Measurements from ENCODE around the gene DACT3. TPM values are rescaled to one million over a fixed set of nuclear protein-coding genes. Genes with fewer than 3 reads are reported as not detected.

Gene DACT3
- total RNA-seq, 1 donor from 2014 or later = 55.1 TPM

DNA sequence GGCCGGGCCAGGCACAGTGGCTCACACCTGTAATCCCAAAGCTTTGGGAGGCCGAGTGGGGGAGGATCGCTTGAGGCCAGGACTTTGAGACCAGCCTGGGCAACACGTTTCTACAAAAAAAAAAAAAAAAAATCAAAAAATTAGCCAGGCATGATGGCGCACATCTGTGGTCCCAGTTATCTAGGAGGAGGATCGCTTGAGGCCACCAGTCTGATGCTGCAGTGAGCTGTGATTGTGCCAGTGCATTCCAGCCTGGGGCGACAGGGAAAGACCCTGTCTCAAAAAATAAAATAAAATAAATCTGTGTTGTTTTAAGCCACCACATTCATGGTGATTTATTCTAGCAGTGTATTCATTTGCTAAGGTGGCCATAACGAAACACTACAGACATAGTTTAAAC is 4.1 kb upstream of the DACT3 start:
- H3K4me3 Mint-ChIP-seq (ENCODE audit: unreplicated experiment) = no peak overlapping the region
- no peaks in the 10 kb centered on the region for H3K36me3 Mint-ChIP-seq (ENCODE audit: unreplicated experiment)
- peaks cover 2% of the 10 kb centered on the region for H3K9me3 Mint-ChIP-seq (ENCODE audit: unreplicated experiment)
- peaks cover 2% of the 10 kb centered on the region for H3K27me3 Mint-ChIP-seq (ENCODE audit: unreplicated experiment)
- TF ChIP-seq, protein P1, sequence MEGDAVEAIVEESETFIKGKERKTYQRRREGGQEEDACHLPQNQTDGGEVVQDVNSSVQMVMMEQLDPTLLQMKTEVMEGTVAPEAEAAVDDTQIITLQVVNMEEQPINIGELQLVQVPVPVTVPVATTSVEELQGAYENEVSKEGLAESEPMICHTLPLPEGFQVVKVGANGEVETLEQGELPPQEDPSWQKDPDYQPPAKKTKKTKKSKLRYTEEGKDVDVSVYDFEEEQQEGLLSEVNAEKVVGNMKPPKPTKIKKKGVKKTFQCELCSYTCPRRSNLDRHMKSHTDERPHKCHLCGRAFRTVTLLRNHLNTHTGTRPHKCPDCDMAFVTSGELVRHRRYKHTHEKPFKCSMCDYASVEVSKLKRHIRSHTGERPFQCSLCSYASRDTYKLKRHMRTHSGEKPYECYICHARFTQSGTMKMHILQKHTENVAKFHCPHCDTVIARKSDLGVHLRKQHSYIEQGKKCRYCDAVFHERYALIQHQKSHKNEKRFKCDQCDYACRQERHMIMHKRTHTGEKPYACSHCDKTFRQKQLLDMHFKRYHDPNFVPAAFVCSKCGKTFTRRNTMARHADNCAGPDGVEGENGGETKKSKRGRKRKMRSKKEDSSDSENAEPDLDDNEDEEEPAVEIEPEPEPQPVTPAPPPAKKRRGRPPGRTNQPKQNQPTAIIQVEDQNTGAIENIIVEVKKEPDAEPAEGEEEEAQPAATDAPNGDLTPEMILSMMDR (IDR thresholded peaks at IDR 0.05; ENCODE audit: partially characterized antibody, unreplicated experiment) = no peak
- no peak overlapping the region for H3K27ac Mint-ChIP-seq (ENCODE audit: unreplicated experiment)
- peaks cover 5% of the 10 kb centered on the region for H3K4me1 Mint-ChIP-seq (ENCODE audit: low read depth, unreplicated experiment)
- DNase-seq = no peak

DNA sequence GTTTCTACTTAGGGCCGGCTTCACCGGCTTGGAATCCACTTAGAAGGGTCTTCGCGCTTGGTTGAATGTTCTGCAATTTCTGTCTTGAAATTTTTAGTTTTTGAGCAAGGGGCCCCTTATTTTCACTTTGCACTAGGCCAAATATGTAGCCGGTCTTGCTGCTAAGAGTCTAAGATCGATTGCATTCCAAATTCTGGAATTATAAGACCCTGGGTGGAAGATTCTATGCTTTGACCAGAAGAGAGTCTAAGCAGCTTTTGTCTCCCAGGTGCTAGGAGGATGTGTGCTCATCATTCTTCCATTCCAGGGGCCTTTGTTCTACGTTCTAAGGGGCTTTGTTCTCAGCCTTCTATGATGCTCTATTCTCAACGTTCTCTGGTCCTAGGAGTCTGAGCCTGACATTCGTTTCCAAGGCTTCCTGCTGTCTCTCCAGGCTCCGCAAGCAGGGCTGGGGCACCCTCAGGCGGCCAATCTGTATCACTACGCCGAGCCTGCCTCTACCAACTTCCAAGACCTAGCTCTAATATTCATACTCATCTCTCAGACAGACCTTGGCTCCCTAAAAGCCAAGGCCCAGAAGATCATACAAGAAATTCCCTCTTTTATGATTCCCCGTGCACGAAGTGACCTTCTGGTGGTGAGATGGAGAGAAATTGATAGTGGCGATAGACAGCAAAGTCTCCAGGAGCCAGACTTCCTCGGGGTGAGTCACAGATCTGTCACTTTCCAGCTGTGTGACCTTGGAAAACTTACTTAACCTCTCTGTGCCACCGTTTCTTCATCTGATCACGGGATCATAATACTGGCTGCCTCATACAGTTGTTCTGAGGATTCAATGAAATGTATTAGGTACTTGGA is 982 bp upstream of the DACT3 start:
- Mint-ChIP-seq H3K36me3 (ENCODE audit: unreplicated experiment) (no peaks in the 10 kb centered on the region), H3K27me3 (ENCODE audit: unreplicated experiment) (no peaks in the 10 kb centered on the region), H3K9me3 (ENCODE audit: unreplicated experiment) (peaks cover 2% of the 10 kb centered on the region), H3K27ac (ENCODE audit: unreplicated experiment) (peak overlapping the region; percentile 99), H3K4me1 (ENCODE audit: low read depth, unreplicated experiment) (peaks cover 5% of the 10 kb centered on the region), H3K4me3 (ENCODE audit: unreplicated experiment) (peak overlapping the region; percentile 83)
- DNase-seq = peak; percentile 86
- TF ChIP-seq, protein P1 (IDR thresholded peaks at IDR 0.05; ENCODE audit: partially characterized antibody, unreplicated experiment) = peak; percentile 65

DNA sequence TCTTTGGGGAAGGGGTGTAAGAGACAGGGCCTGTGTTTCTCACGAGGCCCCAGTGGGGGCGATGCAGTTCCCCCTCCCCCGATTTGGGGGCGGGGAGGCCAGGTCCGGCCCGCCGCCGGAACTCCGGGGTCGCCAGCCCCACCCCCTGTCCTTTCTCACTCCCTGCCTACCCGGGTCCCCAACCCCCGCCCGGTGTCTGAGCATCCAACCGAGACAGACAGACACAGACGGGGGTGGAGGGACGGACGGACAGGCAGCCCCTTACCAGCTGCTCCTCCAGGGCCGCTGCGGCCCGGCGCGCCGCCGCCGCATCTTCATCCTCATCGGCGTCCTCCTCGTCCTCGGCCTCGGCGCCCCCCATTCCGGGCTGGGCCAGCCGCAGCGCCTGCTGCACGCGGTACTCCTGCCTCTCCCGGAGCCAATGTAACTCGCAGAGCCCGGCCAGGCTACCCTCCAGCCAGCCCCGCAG is 397 bp downstream of the DACT3 start:
- Mint-ChIP-seq H3K27ac (ENCODE audit: unreplicated experiment) (no peak overlapping the region), H3K9me3 (ENCODE audit: unreplicated experiment) (peaks cover 2% of the 10 kb centered on the region), H3K27me3 (ENCODE audit: unreplicated experiment) (no peaks in the 10 kb centered on the region), H3K4me1 (ENCODE audit: low read depth, unreplicated experiment) (peaks cover 5% of the 10 kb centered on the region), H3K4me3 (ENCODE audit: unreplicated experiment) (peak overlapping the region; percentile 99), H3K36me3 (ENCODE audit: unreplicated experiment) (peaks cover 4% of the 10 kb centered on the region)
- DNase-seq = no peak
- TF ChIP-seq, protein P1 (IDR thresholded peaks at IDR 0.05; ENCODE audit: partially characterized antibody, unreplicated experiment) = no peak

DNA sequence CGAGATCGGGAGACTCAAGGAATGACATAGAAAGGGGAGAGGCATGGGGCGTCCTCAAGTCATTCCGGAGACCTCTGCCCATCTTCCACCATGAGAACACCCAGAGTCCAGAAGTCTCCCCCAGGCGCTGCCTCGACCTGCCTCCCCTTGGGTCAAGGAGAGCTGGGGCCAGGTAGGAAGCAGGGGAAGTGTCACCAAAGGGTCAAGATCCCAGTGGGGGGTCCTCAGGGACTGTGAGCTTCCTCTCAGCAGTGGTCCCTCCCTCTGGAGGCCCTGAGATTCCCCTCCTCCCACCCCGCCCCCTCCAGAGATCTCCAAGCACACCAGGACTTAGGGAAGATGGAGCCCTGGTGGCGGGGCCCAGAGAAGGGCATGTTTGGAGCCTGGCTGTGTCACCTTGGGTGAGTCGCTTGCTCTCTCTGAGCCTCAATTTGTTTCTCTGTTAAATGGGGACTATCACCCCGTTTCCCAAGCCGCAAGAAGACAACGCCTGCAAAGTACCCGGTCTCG is 919 bp downstream of the DACT3 start:
- peaks cover 4% of the 10 kb centered on the region for H3K36me3 Mint-ChIP-seq (ENCODE audit: unreplicated experiment)
- peaks cover 5% of the 10 kb centered on the region for H3K4me1 Mint-ChIP-seq (ENCODE audit: low read depth, unreplicated experiment)
- peak overlapping the region; percentile 99 for H3K4me3 Mint-ChIP-seq (ENCODE audit: unreplicated experiment)
- peak; percentile 48 for DNase-seq
- no peaks in the 10 kb centered on the region for H3K27me3 Mint-ChIP-seq (ENCODE audit: unreplicated experiment)
- H3K27ac Mint-ChIP-seq (ENCODE audit: unreplicated experiment) = peak overlapping the region; percentile 75
- TF ChIP-seq, protein P1 (IDR thresholded peaks at IDR 0.05; ENCODE audit: partially characterized antibody, unreplicated experiment) = no peak
- peaks cover 2% of the 10 kb centered on the region for H3K9me3 Mint-ChIP-seq (ENCODE audit: unreplicated experiment)

All from glutamatergic neuron (in vitro differentiated cells).